Measurements from ENCODE around the gene NGEF.
"Not testable (repeated sequence)": the region's sequence is repeated elsewhere in the genome, so short reads cannot be mapped to it uniquely, and the experiment has no call there.

Gene NGEF

DNA sequence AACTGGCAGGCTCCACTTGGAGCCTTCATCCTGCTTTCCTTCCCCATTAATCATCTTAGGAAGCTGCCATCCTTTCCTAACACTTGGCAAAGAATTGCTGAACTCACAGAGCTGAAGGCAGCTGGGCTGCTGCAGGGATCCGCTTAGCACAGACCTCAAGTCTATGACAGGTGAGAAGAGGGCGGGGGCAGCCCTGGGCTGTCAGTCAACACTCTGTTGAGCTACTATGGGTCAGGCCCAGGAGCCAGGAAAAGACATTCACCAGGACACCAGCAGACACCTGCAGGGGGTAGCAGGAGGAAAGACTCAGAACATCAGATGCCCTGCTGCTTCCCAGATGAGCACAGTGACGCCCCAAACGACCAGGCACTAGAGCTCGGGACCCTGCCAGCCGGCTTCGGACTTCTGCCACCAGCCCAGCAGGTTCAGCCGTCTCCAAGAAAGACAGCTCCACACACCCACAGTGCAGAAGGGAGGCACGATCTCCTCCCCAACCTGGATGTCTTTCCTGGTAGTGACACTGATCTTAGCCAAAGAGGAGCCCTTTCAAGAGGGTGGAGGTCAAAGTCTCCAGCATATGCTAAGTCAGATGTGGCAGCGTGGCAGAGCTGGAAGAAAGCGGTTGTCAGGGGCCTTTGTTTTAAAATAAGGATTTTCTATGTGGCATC, 87.8 kb downstream of the NGEF start:
- DNase-seq = no peak

DNA sequence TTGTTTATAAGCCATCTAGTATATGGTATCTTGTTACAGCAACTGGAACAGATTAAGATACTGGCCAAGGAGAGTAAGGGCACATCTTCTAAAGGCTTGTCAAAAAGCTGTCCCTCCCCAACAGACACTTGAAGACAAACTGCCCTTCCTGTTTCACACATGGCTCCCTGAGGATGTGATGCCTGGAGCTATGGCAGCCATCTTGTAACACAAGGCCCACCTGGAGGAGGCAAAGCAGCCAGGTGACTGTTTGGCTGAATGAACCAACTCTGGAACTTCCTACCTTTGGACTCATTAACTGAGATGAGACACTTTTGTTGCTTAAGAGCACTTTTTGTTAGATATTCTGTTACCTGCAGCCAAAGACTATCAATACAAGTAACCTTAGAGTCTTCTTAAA, 88.6 kb downstream of the NGEF start:
- no peak for DNase-seq

DNA sequence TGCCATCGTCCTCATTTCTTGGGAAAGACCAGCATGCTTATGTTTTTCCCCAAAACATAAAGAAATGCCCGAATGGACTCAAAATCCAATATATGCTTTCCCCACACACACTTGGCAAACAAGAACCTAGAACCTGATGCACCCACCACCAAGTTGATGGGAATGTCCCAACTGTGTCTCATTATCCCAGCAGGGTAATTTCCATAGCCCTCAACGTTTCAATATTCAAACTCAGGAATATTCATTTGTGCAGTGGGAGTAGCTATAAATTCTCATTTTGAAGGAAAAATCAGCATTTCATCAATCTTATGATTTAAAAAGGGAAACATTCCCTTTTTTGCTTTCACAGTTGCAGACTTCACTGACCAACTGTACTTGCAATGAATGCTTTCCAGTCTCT, 92.3 kb downstream of the NGEF start:
- no peak for DNase-seq

- DNase-seq = no peak
These were observed 93.0 kb downstream of the NGEF start for GRCh38 chr2:232920055-232920454.

DNA sequence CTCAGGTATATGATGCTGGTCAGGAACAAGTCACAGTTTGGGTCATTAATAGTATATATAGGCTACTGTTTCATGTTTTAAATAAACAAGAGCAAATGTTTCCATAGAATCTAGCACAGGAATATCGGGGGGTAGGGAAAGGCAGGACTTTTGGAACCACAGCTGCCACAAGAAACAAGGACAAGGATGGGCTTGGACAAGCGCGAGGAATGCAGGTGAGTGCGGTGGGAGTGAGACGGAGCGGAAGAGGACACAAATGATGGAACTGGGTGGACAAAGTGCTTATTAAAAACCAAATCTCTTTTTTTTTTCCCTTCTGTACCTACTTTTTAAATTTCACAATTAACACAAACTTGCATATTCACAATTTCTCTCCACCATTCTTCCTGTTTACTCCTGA, 93.9 kb downstream of the NGEF start:
- no peak for DNase-seq

DNA sequence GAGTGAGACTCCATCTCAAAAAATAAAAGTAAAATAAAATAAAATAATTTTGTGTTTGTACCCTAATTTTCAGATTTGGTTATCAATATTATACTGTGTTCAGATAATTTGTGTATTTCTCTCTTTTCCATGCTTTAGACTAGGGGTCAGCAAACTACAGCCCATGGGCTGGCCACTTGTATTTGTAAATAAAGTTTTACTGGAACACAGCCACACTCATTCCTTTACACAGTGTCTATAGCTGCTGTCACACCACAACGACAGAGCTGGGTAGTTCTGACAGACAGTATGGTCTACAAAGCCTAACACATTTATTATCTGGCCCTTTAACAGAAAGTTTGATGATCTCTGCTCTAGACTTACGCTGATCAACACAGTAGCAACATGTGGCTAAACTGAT, 99.2 kb downstream of the NGEF start:
- no peak for DNase-seq

- no peak for DNase-seq
These were observed 101.3 kb downstream of the NGEF start for GRCh38 chr2:232911712-232912277.

DNA sequence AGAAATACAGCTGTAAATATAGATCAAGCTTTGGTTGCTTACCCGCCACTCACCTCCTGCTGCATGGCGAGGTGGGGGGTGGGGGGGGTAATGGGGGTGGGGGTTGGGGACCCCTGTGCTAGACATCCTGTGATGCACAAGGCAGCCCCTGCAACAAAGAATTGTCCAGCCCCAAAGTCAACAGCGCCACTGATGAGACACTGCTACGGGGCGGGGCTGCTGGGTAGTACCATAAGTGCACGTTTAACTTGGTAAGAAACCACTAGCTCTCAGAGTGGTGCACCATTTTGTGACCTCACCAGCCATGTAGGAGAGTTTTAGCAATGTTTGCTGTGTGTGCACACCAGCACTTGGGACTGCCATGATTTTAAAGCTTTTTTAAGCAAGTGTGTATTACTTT, 102.7 kb downstream of the NGEF start:
- DNase-seq = no peak

DNA sequence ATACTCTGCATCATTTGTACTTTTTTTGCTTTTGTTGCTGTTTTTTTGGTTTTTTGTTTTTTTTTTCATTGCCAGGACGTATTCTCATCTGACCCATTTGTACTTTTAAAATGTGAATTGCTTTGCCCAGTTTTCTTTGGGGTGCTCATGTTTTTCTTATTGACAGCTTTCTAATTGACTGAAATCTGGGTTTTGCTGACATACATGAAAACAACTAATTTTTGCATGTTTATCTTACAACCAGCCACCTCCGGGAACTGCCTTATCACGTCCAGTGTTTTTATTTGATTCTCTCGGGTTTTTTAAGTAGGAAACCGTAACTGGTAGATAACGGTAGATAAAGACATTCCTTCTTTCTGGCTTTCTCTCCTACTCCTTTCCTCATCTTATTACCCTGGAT, 104.4 kb downstream of the NGEF start:
- DNase-seq = no peak

GRCh38 chr2:232907718-232908085, 105.4 kb downstream of the NGEF start:
- DNase-seq = not testable (repeated sequence)

- not testable (repeated sequence) for DNase-seq
These were observed 106.0 kb downstream of the NGEF start for GRCh38 chr2:232906867-232907717.

DNA sequence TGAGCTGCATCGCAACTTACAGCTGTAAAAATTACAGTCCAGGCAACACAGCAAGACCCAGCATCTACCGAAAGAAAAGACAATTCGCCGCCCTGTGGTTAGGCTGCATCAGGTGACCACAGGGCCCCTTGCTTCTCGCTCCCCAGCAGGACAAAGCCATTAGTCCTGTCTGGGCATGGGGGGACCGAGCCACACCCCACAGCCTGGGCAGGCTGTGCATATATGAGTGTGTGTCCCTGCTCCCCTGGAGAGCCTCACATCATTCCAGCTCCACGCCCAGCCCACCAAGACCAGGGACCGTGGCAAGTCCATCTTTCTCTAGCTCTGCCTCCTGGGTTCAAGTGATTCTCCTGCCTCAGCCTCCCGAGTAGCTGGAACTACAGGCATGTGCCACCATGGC, 109.1 kb downstream of the NGEF start:
- DNase-seq = no peak

DNA sequence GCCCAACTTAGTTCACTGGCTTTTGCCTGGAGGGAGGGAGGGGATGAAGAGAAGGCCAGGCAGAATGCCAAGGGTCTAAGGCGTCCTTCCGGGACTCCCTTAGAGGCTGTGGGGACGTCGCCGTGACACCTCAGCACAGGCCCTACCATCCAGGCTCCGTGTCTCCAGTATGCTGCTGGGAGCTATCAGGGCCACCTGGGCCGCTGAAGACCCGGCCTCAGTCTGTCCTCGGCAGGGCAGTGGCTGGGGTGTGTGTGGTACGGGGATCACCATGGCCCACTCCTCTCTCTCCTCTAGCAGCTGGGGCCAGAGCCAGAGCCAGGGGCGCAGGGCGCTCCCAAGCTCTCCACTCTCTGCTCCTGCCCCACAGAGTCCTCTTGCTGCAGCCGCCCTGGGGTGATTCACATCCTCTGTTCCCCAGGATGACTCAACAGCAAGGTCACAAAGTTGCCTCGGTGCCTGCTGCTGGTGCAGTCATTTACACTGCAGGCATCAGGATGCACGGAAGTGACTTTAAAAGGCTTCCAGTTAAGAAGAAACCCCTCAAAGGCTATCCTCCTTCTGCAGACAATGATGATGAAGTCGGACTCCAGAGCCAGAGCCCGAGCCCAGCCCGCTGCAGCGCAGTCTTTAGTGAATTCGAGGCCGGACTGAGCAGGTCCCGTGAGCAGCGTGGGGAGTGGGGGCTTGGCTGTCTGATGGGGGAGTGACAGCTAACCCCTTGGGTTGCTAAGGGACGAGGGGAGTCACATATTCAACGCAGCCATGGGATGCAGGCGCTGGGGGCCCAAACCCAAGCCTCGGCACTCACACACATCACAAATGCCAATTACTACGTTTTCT, 111.1 kb downstream of the NGEF start:
- DNase-seq = no peak

DNA sequence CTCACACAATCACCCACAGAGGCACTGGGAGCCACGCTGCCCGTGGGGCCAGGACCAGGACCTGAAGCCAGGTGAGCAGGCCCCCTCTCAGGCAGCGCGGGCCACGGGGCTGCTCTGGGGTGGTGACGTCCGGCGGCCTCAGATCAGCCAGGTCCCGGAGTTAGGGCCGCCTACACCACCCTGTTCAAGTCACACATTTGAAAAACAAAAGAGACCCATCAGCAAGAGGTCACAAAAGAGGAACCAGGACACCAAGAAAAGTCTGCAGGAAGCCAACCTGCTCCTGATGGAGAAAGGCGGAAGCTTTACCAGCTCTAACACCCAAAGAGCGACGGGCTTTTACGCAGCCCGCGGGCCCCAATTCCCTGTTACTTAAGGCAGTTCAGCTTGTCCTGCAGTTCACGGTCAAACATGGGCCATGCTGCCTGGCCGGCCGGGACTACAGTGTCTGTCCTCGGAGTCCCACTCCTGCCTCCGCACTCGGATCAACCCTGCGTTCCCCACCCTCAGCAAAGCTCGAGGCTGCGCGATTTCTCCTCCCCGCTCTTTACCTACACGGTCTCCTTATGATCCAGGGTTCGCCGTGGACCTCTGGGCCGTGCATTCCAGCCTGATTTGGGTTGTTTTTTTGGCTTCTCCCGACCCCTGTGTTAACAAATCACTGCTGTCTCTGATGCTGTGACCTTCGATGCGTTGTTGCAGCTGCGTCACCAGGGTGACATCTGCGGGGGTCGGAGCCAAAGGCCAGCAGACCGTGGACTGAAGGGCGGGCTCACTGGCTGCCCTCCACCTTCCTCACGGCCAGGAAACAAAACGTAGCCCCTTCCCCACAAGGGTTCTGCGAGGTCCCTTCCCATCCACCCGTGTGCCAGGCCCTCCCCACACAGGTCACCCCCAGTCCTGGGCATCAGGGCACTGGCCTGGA, 112.0 kb downstream of the NGEF start:
- DNase-seq = no peak

- DNase-seq = no peak
These were observed 114.2 kb downstream of the NGEF start for GRCh38 chr2:232898592-232899543.

GRCh38 chr2:232897598-232898408, 115.3 kb downstream of the NGEF start:
- no peak for DNase-seq

GRCh38 chr2:232896720-232897597, 116.1 kb downstream of the NGEF start:
- DNase-seq = no peak

DNA sequence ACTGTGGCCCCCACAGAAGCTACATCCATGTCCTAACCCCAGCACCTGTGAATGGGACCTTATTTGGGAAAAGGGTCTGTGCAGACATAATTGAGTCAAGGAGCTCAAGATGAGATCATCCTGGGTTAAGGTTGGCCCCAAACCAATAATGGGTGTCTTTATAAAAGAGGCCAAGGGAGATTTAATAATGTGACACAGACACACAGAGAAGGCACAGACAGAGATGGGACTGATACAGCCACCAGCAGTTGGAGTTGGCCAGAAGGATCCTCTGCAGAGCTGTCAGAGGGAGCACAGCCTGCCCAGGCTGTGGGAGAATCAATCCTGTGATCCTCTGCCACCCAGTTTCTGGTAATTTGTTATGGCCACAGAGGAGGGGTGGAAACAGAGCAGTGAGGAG, 116.9 kb downstream of the NGEF start:
- DNase-seq = no peak

GRCh38 chr2:232894746-232895145, 118.3 kb downstream of the NGEF start:
- DNase-seq = no peak
